ENCODE data around the gene OXNAD1.

Gene OXNAD1

GRCh38 chr3:16239780-16240179, 25.2 kb upstream of the OXNAD1 start:
- no peak for TF ChIP-seq POLR2A (IDR thresholded peaks at IDR 0.05; ENCODE audit: low read depth, low read length)
- FAIRE-seq (no peak), DNase-seq (ENCODE audit: insufficient read length, low spot score) (no peak)

GRCh38 chr3:16240229-16241023, 24.6 kb upstream of the OXNAD1 start:
- DNase-seq (ENCODE audit: insufficient read length, low spot score) (peak; percentile 46), FAIRE-seq (no peak)
- TF ChIP-seq POLR2A (IDR thresholded peaks at IDR 0.05; ENCODE audit: low read depth, low read length), result no peak

- TF ChIP-seq POLR2A (IDR thresholded peaks at IDR 0.05; ENCODE audit: low read depth, low read length), result no peak
- DNase-seq (ENCODE audit: insufficient read length, low spot score) (no peak), FAIRE-seq (no peak)
These were observed 23.8 kb upstream of the OXNAD1 start for GRCh38 chr3:16241225-16241624.

- no peak for TF ChIP-seq POLR2A (IDR thresholded peaks at IDR 0.05; ENCODE audit: low read depth, low read length)
- no peak for FAIRE-seq
- no peak for DNase-seq (ENCODE audit: insufficient read length, low spot score)
These were observed 22.8 kb upstream of the OXNAD1 start for GRCh38 chr3:16242177-16242576.

GRCh38 chr3:16243706-16244490, 21.1 kb upstream of the OXNAD1 start:
- no peak for TF ChIP-seq POLR2A (IDR thresholded peaks at IDR 0.05; ENCODE audit: low read depth, low read length)
- no peak for FAIRE-seq
- no peak for DNase-seq (ENCODE audit: insufficient read length, low spot score)

- no peak for DNase-seq (ENCODE audit: insufficient read length, low spot score)
- no peak for FAIRE-seq
- no peak for TF ChIP-seq POLR2A (IDR thresholded peaks at IDR 0.05; ENCODE audit: low read depth, low read length)
These were observed 19.4 kb upstream of the OXNAD1 start for GRCh38 chr3:16245609-16246008.

GRCh38 chr3:16247282-16248061, 17.5 kb upstream of the OXNAD1 start:
- TF ChIP-seq POLR2A (IDR thresholded peaks at IDR 0.05; ENCODE audit: low read depth, low read length), result no peak
- peak; percentile 47 for DNase-seq (ENCODE audit: insufficient read length, low spot score)
- FAIRE-seq, result peak; percentile 93

GRCh38 chr3:16248556-16248955, 16.5 kb upstream of the OXNAD1 start:
- no peak for TF ChIP-seq POLR2A (IDR thresholded peaks at IDR 0.05; ENCODE audit: low read depth, low read length)
- DNase-seq (ENCODE audit: insufficient read length, low spot score), result no peak
- no peak for FAIRE-seq

GRCh38 chr3:16249336-16249735, 15.7 kb upstream of the OXNAD1 start:
- DNase-seq (ENCODE audit: insufficient read length, low spot score) (peak; percentile 38), FAIRE-seq (no peak)
- TF ChIP-seq POLR2A (IDR thresholded peaks at IDR 0.05; ENCODE audit: low read depth, low read length), result no peak

- no peak for DNase-seq (ENCODE audit: insufficient read length, low spot score)
- no peak for TF ChIP-seq POLR2A (IDR thresholded peaks at IDR 0.05; ENCODE audit: low read depth, low read length)
- FAIRE-seq, result no peak
These were observed 15.1 kb upstream of the OXNAD1 start for GRCh38 chr3:16249886-16250285.

GRCh38 chr3:16251316-16252085, 13.5 kb upstream of the OXNAD1 start:
- no peak for TF ChIP-seq POLR2A (IDR thresholded peaks at IDR 0.05; ENCODE audit: low read depth, low read length)
- no peak for DNase-seq (ENCODE audit: insufficient read length, low spot score)
- no peak for FAIRE-seq

- no peak for FAIRE-seq
These were observed 12.6 kb upstream of the OXNAD1 start for GRCh38 chr3:16252243-16252978.

GRCh38 chr3:16252988-16253387, 12.0 kb upstream of the OXNAD1 start:
- TF ChIP-seq POLR2A (IDR thresholded peaks at IDR 0.05; ENCODE audit: low read depth, low read length), result no peak
- no peak for FAIRE-seq
- DNase-seq (ENCODE audit: insufficient read length, low spot score), result no peak

More at GRCh38 chr3:16252243-16252978, 12.6 kb upstream of the OXNAD1 start:
- TF ChIP-seq POLR2A (IDR thresholded peaks at IDR 0.05; ENCODE audit: low read depth, low read length), result no peak
- DNase-seq (ENCODE audit: insufficient read length, low spot score), result no peak
